A673 (cell line): ENCODE measurements around the gene RNU7-1. TPM values are rescaled to one million over a fixed set of nuclear protein-coding genes. Genes with fewer than 3 reads are reported as not detected.

Experiments
- BruUV-seq: library from RNA; stranded (reverse); fragments of 400-500 nt; replicated peaks from 2 replicates; lab custom pipeline; 2021; lab: Mats Ljungman, UMichigan
- CTCF ChIA-PET: fragments of 300-600 bp; sonication (Branson Sonifier 250); formaldehyde crosslinking; loops from one replicate; lab custom pipeline; 2022; ENCODE audit warnings: antibody characterized with exemption; lab: Charles Lee
- POLR2A ChIA-PET: fragments of 300-600 bp; sonication (Branson Sonifier 250); formaldehyde crosslinking; loops from one replicate; lab custom pipeline; 2022; ENCODE audit warnings: antibody characterized with exemption; ENCODE audit not compliant: low non-redundant PET; lab: Charles Lee
- DNase-seq: peaks from one replicate; pipeline ENCODE4 v3.0.0-alpha.2; 2015; ENCODE audit warnings: low spot score
- H3K27ac ChIP-seq: fragments of 200-600 bp; sonication (generic); 2 replicates; pipeline ENCODE4 v1.5.1; 2016; ENCODE audit warnings: mixed run types, low read depth, mild to moderate bottlenecking, mixed read lengths, antibody characterized with exemption, low read length; ENCODE audit not compliant: poor library complexity, severe bottlenecking
- H3K27me3 ChIP-seq: fragments of 200-600 bp; sonication (generic); replicated peaks from 2 replicates; pipeline ENCODE4 v1.6.1; 2017; ENCODE audit warnings: mixed run types, low read depth, mild to moderate bottlenecking, mixed read lengths, antibody characterized with exemption, low read length; ENCODE audit not compliant: insufficient read depth, poor library complexity
- H3K36me3 ChIP-seq: fragments of 200-600 bp; sonication (generic); 2 replicates; pipeline ENCODE4 v1.6.1; 2016; ENCODE audit warnings: mixed run types, mild to moderate bottlenecking, mixed read lengths, antibody characterized with exemption, low read length; ENCODE audit not compliant: insufficient read depth, poor library complexity, severe bottlenecking
- H3K4me1 ChIP-seq: fragments of 200-600 bp; sonication (generic); 2 replicates; pipeline ENCODE4 v1.6.1; 2017; ENCODE audit warnings: mixed run types, mild to moderate bottlenecking, mixed read lengths, antibody characterized with exemption, low read length; ENCODE audit not compliant: insufficient read depth, poor library complexity, severe bottlenecking
- H3K4me3 ChIP-seq: fragments of 200-600 bp; sonication (generic); 2 replicates; pipeline ENCODE4 v1.5.1; 2016; ENCODE audit warnings: low read depth, mixed run types, mild to moderate bottlenecking, mixed read lengths, low read length; ENCODE audit not compliant: poor library complexity, severe bottlenecking
- H3K9me3 ChIP-seq: fragments of 200-600 bp; sonication (generic); 2 replicates; pipeline ENCODE4 v1.6.1; 2016; ENCODE audit warnings: mixed run types, low read depth, mild to moderate bottlenecking, mixed read lengths, antibody characterized with exemption, low read length; ENCODE audit not compliant: poor library complexity, severe bottlenecking
- CTCF ChIP-seq: fragments of 300-800, 200-600 bp; sonication (generic); conservative IDR thresholded peaks from 2 replicates; pipeline ENCODE4 v1.5.1; 2017; ENCODE audit warnings: low read depth, mild to moderate bottlenecking, antibody characterized with exemption, low read length, moderate library complexity, mixed read lengths
- EZH2 ChIP-seq: fragments of 200-600 bp; sonication (generic); IDR thresholded peaks from 2 replicates; pipeline ENCODE4 v1.6.1; 2017; ENCODE audit warnings: borderline replicate concordance, low read depth, mild to moderate bottlenecking, mixed read lengths, antibody characterized with exemption, low read length; ENCODE audit not compliant: poor library complexity, severe bottlenecking
- intact Hi-C: fragments of 100-400 bp; cut with micrococcal nuclease; formaldehyde crosslinking; loops from one replicate; pipeline ENCODE4 v1.10.0; 2022; ENCODE audit not compliant: unreplicated experiment
- total RNA-seq: library from RNA; stranded (reverse); gene quantifications from 2 replicates; pipeline ENCODE4 v1.2.3, GENCODE V29; 2021

The RNU7-1 gene
- total RNA-seq, 1 experiment from 2014 or later = not detected

- Histone ChIP-seq H3K27me3 (no peaks in the 10 kb centered on the region), H3K9me3 (no peaks in the 10 kb centered on the region), H3K4me3 (no peak overlapping the region), H3K4me1 (peaks cover 35% of the 10 kb centered on the region), H3K27ac (peak overlapping the region; percentile 47), H3K36me3 (no peaks in the 10 kb centered on the region)
- intact Hi-C loops = no loop called here
- ChIA-PET CTCF (no interaction called here), POLR2A (interaction anchor here (0.9 kb wide), 1 partner anchor 12 kb away, joined by 3 read pairs; no protein-coding TSS in a partner anchor)
- TF ChIP-seq CTCF = no peak
- no peak for TF ChIP-seq EZH2
- BruUV-seq = no TSS peak
- DNase-seq = no peak
Observed at GRCh38 chr12:6959058-6959804, 15.6 kb downstream of the RNU7-1 start.

GRCh38 chr12:6959805-6960592, 16.4 kb downstream of the RNU7-1 start:
- H3K4me3 ChIP-seq = no peak overlapping the region
- TF ChIP-seq CTCF (no peak), EZH2 (no peak)
- no peaks in the 10 kb centered on the region for H3K27me3 ChIP-seq
- POLR2A ChIA-PET = interaction anchor here (0.6 to 2.5 kb wide), 3 partner anchors 13 to 1877 kb away, joined by 3 to 19 read pairs (median 3); partner anchors contain the start of genes C12orf57 and RNU7-1
- no TSS peak for BruUV-seq
- CTCF ChIA-PET = no interaction called here
- H3K9me3 ChIP-seq = no peaks in the 10 kb centered on the region
- H3K4me1 ChIP-seq = peaks cover 38% of the 10 kb centered on the region
- peaks cover 6% of the 10 kb centered on the region for H3K36me3 ChIP-seq
- intact Hi-C loops = loop anchor here (10.0 kb wide), 1 partner anchor 195 kb away; the partner anchor contains the start of gene PTMS
- DNase-seq = no peak
- H3K27ac ChIP-seq = peak overlapping the region; percentile 96

- no peaks in the 10 kb centered on the region for H3K27me3 ChIP-seq
- no peak for DNase-seq
- ChIA-PET CTCF (interaction anchor here (1.1 kb wide), 1 partner anchor 17 kb away, joined by 3 read pairs; the partner anchor contains the start of genes C12orf57 and RNU7-1), POLR2A (interaction anchor here (0.6 to 2.5 kb wide), 2 partner anchors 17 to 1876 kb away, joined by 3 to 19 read pairs; partner anchors contain the start of genes C12orf57 and RNU7-1)
- H3K9me3 ChIP-seq = no peaks in the 10 kb centered on the region
- H3K27ac ChIP-seq = peak overlapping the region; percentile 96
- H3K4me1 ChIP-seq = peaks cover 38% of the 10 kb centered on the region
- TF ChIP-seq CTCF = no peak
- no peak for TF ChIP-seq EZH2
- H3K4me3 ChIP-seq = peak overlapping the region; percentile 35
- BruUV-seq = no TSS peak
- intact Hi-C loops = loop anchor here (10.0 kb wide), 1 partner anchor 196 kb away; the partner anchor contains the start of gene PTMS
- H3K36me3 ChIP-seq = peaks cover 13% of the 10 kb centered on the region
Observed at GRCh38 chr12:6960593-6961277, 17.1 kb downstream of the RNU7-1 start.
